ENCODE measurements around the gene CENPS. TPM values are rescaled to one million over a fixed set of nuclear protein-coding genes. Genes with fewer than 3 reads are reported as not detected.

CENPS gene
- total RNA-seq, 1 experiment from 2014 or later, result 20.1 TPM

GRCh38 chr1:10444248-10444647 lies 14.0 kb downstream of the CENPS start:
- Mint-ChIP-seq H3K27me3 (ENCODE audit: insufficient read depth, unreplicated experiment) (no peaks in the 10 kb centered on the region), H3K36me3 (ENCODE audit: insufficient read depth, unreplicated experiment) (peaks cover 6% of the 10 kb centered on the region), H3K9me3 (ENCODE audit: unreplicated experiment) (no peaks in the 10 kb centered on the region), H3K4me3 (ENCODE audit: unreplicated experiment) (no peak overlapping the region), H3K27ac (ENCODE audit: unreplicated experiment) (no peak overlapping the region), H3K4me1 (ENCODE audit: low read depth, unreplicated experiment) (no peaks in the 10 kb centered on the region)
- H3K4me1 ChIP-seq, result no peaks in the 10 kb centered on the region
- DNase-seq, result no peak
- POLR2A ChIA-PET, result no interaction called here
- no TSS peak for BruUV-seq (replicated peaks)
- CTCF ChIA-PET, result interaction anchor here (0.6 to 0.7 kb wide), 2 partner anchors 14 to 47 kb away, joined by 3 to 5 read pairs; no protein-coding TSS in a partner anchor
- no peak overlapping the region for H3K4me3 ChIP-seq (ENCODE audit: low read depth, low read length)
- no peak for TF ChIP-seq CTCF (IDR thresholded peaks at IDR 0.05; ENCODE audit: insufficient read depth in 1 of 2, low read depth in 1 of 2, low read length in 1 of 2, severe bottlenecking in 1 of 2, unreplicated experiment in 1 of 2)
- intact Hi-C loops (cut with micrococcal nuclease; ENCODE audit: unreplicated experiment), result no loop called here
- no peaks in the 10 kb centered on the region for H3K27me3 ChIP-seq (replicated peaks; ENCODE audit: control insufficient read depth, insufficient read depth, low read length)
- no peaks in the 10 kb centered on the region for H3K36me3 ChIP-seq (ENCODE audit: control insufficient read depth, insufficient read depth, low read length)
- no peaks in the 10 kb centered on the region for H3K9me3 ChIP-seq

GRCh38 chr1:10444795-10445397 lies 14.7 kb downstream of the CENPS start:
- POLR2A ChIA-PET, result no interaction called here
- Mint-ChIP-seq H3K27ac (ENCODE audit: unreplicated experiment) (no peak overlapping the region), H3K36me3 (ENCODE audit: insufficient read depth, unreplicated experiment) (peaks cover 6% of the 10 kb centered on the region), H3K9me3 (ENCODE audit: unreplicated experiment) (no peaks in the 10 kb centered on the region), H3K4me1 (ENCODE audit: low read depth, unreplicated experiment) (no peaks in the 10 kb centered on the region), H3K4me3 (ENCODE audit: unreplicated experiment) (no peak overlapping the region), H3K27me3 (ENCODE audit: insufficient read depth, unreplicated experiment) (no peaks in the 10 kb centered on the region)
- Histone ChIP-seq H3K36me3 (ENCODE audit: control insufficient read depth, insufficient read depth, low read length) (no peaks in the 10 kb centered on the region), H3K4me1 (no peaks in the 10 kb centered on the region), H3K4me3 (ENCODE audit: low read depth, low read length) (no peak overlapping the region), H3K27me3 (replicated peaks; ENCODE audit: control insufficient read depth, insufficient read depth, low read length) (no peaks in the 10 kb centered on the region), H3K9me3 (no peaks in the 10 kb centered on the region)
- no TSS peak for BruUV-seq (replicated peaks)
- CTCF ChIA-PET, result no interaction called here
- TF ChIP-seq CTCF (IDR thresholded peaks at IDR 0.05; ENCODE audit: insufficient read depth in 1 of 2, low read depth in 1 of 2, low read length in 1 of 2, severe bottlenecking in 1 of 2, unreplicated experiment in 1 of 2), result no peak
- intact Hi-C loops (cut with micrococcal nuclease; ENCODE audit: unreplicated experiment), result no loop called here
- no peak for DNase-seq

- H3K4me1 ChIP-seq, result no peaks in the 10 kb centered on the region
- no peak for DNase-seq
- no peaks in the 10 kb centered on the region for H3K27me3 ChIP-seq (replicated peaks; ENCODE audit: control insufficient read depth, insufficient read depth, low read length)
- H3K4me3 ChIP-seq (ENCODE audit: low read depth, low read length), result no peak overlapping the region
- Mint-ChIP-seq H3K4me1 (ENCODE audit: low read depth, unreplicated experiment) (no peaks in the 10 kb centered on the region), H3K9me3 (ENCODE audit: unreplicated experiment) (no peaks in the 10 kb centered on the region), H3K27ac (ENCODE audit: unreplicated experiment) (no peak overlapping the region), H3K4me3 (ENCODE audit: unreplicated experiment) (no peak overlapping the region), H3K27me3 (ENCODE audit: insufficient read depth, unreplicated experiment) (no peaks in the 10 kb centered on the region), H3K36me3 (ENCODE audit: insufficient read depth, unreplicated experiment) (peaks cover 5% of the 10 kb centered on the region)
- no peak for TF ChIP-seq CTCF (IDR thresholded peaks at IDR 0.05; ENCODE audit: insufficient read depth in 1 of 2, low read depth in 1 of 2, low read length in 1 of 2, severe bottlenecking in 1 of 2, unreplicated experiment in 1 of 2)
- no peaks in the 10 kb centered on the region for H3K9me3 ChIP-seq
- H3K36me3 ChIP-seq (ENCODE audit: control insufficient read depth, insufficient read depth, low read length), result no peaks in the 10 kb centered on the region
- CTCF ChIA-PET, result no interaction called here
- intact Hi-C loops (cut with micrococcal nuclease; ENCODE audit: unreplicated experiment), result no loop called here
- BruUV-seq (replicated peaks), result no TSS peak
- POLR2A ChIA-PET, result no interaction called here
These were observed 16.7 kb downstream of the CENPS start for GRCh38 chr1:10446790-10447422.
